ENCODE measurements around the gene DNAJB8.

DNA sequence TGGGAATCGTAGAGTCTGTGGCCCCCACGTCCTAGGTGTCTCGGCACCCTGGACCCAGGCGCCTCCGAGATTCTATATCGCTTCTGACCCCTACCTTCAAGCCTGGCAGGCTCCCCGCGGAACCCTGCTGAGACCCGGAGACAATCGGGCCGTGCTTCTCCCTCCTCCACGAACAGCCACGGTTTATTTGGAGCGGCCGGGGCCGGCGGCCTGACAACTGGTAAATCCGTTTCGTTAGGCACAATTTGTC is 24.9 kb upstream of the DNAJB8 start:
- TF ChIP-seq, protein P1, sequence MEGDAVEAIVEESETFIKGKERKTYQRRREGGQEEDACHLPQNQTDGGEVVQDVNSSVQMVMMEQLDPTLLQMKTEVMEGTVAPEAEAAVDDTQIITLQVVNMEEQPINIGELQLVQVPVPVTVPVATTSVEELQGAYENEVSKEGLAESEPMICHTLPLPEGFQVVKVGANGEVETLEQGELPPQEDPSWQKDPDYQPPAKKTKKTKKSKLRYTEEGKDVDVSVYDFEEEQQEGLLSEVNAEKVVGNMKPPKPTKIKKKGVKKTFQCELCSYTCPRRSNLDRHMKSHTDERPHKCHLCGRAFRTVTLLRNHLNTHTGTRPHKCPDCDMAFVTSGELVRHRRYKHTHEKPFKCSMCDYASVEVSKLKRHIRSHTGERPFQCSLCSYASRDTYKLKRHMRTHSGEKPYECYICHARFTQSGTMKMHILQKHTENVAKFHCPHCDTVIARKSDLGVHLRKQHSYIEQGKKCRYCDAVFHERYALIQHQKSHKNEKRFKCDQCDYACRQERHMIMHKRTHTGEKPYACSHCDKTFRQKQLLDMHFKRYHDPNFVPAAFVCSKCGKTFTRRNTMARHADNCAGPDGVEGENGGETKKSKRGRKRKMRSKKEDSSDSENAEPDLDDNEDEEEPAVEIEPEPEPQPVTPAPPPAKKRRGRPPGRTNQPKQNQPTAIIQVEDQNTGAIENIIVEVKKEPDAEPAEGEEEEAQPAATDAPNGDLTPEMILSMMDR (IDR thresholded peaks at IDR 0.05), result no peak
- TF ChIP-seq PBX3 (IDR thresholded peaks at IDR 0.05) (no peak), RAD21 (conservative IDR thresholded peaks at IDR 0.05 in 1 of 2, IDR thresholded peaks at IDR 0.05 in 1 of 2) (no peak)

Measured in A549 (cell line).